SK-N-MC (cell line): ENCODE measurements around the gene RHOH.

Experiments used
- EZH2 ChIP-seq: fragments of 200-600 bp; sonication (generic); IDR thresholded peaks from one replicate; pipeline ENCODE4 v1.6.1; 2017; ENCODE audit warnings: antibody characterized with exemption
- FOXP2 ChIP-seq: optimal IDR thresholded peaks from 2 replicates; pipeline ENCODE3; 2011; ENCODE audit warnings: mild to moderate bottlenecking, moderate library complexity; ENCODE audit not compliant: insufficient read depth; ENCODE audit errors: extremely low read length, control extremely low read depth
- POLR2AphosphoS5 ChIP-seq: IDR thresholded peaks from 2 replicates; pipeline ENCODE4 v1.6.1; 2012; ENCODE audit warnings: mild to moderate bottlenecking, low read depth, low read length, borderline replicate concordance

- TF ChIP-seq POLR2AphosphoS5 (no peak), FOXP2 (no peak), EZH2 (no peak)
Measured at GRCh38 chr4:40149960-40150385, 46.9 kb upstream of the RHOH start.
